GM19193 (cell line): ENCODE data around the gene UGCG.

Experiments used
- POLR2A ChIP-seq: IDR thresholded peaks from 4 replicates; pipeline ENCODE4 v1.6.1; 2011; ENCODE audit not compliant: insufficient read depth, insufficient read length; ENCODE audit errors: extremely low read depth

UGCG gene

GRCh38 chr9:111959468-111960359 is 63.1 kb downstream of the UGCG start:
- TF ChIP-seq POLR2A: no peak

- no peak for TF ChIP-seq POLR2A
Measured at GRCh38 chr9:111961009-111961408, 64.4 kb downstream of the UGCG start.

DNA sequence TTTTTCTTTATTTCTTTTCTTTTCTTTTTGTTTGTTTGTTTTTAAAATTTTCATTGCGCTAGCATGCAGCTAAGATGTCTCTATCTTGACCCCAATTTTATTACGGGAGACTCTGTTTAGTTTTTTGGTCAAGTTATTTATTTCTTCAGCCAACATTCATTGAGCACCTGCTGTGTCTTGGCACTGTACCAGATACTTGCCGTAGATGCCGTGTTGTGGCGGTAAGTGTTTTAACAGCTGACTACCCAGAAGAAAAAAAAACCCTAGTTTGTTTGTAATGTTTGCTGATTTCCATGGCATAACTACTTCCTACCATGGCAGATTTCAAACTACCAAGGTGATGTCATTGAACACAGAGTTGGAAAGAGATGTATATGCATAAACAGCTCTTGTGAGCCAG is 65.0 kb downstream of the UGCG start:
- no peak for TF ChIP-seq POLR2A

DNA sequence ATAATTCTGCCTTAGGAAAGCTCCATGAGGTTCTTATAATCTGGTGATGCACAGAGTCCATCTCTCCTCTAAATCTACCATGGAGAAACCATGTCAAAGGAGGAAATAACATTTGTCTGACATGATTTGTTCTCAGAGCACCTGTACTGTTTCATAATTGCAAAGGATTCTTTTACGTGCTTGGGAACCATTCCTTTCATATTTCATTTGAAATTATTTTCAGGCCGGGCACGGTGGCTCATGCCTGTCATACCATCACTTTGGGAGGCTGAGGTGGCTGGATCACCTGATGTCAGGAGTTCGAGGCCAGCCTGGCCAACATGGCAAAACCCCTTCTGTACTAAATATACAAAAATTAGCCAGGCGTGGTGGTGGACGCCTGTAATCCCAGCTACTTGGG is 65.4 kb downstream of the UGCG start:
- TF ChIP-seq POLR2A: no peak

GRCh38 chr9:111963995-111964394 is 67.4 kb downstream of the UGCG start:
- TF ChIP-seq POLR2A: no peak

- no peak for TF ChIP-seq POLR2A
Measured at GRCh38 chr9:111965566-111966019, 69.0 kb downstream of the UGCG start.

DNA sequence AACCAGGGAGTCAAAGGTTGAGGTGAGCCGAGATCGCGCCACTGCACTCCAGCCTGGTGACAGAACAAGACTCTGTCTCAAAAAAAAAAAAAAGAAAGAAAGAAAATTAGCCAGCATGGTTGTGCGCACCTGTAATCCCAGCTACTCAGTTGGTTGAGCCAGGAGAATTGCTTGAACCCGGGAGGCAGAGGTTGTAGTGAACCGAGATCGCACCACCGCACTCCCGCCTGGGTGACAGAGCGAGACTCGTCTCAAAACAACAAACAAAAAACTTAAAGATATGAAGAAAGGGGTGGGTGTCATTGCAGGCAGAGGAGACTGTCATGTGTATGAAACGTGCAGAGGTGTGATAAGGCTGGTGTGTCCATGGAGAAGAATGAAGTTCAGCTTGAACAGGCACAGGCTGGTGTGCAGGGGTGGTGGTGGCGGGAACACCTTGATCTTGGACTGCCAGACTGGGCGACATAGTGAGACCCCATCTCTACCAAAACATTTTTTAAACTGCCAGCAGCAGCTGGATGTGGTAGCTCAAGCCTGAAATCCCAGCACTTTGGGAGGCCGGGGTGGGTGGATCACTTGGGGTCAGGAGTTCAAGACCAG is 69.6 kb downstream of the UGCG start:
- TF ChIP-seq POLR2A: no peak

DNA sequence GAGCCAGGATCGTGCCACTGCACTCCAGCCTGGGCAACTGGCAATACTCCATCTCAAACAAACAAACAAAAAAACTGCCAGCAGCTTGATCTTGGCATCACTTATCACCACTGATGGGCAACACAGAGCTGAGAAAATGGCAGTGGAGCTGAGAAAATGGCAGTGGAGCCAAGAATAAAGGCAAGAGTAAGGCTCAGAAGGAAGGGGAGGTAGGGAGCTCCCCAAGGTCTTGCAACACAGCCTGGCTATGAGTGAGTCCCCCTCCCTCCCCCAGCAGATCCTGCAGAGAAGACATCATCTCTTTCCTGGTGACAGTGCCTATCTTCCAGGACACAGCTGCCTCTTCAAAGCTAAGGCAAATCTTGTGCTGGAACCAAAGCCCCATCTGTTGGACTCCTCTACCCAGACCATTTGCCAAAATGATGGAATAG is 70.3 kb downstream of the UGCG start:
- TF ChIP-seq POLR2A: no peak

DNA sequence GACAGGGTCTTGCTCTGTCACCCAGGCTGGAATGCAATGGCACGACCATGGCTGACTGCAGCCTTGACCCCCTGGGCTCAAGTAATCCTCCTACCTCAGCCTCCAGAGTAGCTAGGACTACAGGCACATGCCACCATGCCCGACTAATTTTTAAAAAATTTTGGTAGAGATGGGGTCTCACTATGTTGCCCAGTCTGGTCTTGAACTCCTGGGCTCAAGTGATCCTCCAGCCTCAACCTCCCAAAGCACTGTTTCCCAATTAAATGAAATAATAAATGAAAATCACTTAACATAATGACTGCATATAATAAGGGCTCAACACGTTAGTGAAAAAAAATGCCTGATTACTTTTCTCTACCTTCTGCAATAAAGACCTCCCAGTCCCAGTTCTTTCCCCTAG is 71.0 kb downstream of the UGCG start:
- TF ChIP-seq POLR2A: no peak

DNA sequence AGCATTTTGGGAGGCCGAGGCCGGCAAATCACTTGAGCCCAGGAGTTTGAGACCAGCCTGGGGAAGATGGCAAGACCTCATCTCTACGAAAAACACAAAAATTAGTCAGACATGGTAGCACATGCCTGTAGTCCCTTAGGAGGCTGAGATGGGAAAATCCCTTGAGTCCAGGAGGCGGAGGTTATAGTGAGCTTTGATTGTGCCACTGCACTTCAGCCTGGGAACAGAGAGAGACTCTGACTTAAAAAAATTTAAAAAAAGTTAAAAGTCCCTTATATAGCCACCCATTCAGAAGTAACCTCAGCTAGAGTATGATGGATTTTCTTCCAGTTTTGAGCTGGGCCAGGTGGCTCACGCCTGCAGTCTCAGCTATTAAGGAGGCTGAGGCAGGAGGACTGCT is 72.4 kb downstream of the UGCG start:
- TF ChIP-seq POLR2A: no peak

DNA sequence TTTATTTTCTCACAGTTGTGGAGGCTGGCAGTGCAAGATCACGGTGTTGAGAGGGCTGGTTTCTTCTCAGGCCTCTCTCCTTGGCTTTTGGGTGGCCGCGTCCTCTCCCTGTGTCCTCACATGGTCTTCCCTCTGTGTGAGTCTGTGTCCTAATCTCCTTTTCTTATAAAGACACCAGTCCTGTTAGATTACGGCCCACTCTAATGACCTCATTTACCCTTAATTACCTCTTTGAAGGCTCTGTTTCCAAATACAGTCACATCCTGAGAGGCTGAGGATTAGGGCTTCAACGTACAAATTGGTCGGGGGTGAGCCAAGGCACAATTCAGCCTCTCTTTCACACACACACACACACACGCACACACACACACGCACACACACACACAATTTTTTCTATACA is 73.0 kb downstream of the UGCG start:
- no peak for TF ChIP-seq POLR2A

GRCh38 chr9:111970827-111971226 is 74.2 kb downstream of the UGCG start:
- no peak for TF ChIP-seq POLR2A

DNA sequence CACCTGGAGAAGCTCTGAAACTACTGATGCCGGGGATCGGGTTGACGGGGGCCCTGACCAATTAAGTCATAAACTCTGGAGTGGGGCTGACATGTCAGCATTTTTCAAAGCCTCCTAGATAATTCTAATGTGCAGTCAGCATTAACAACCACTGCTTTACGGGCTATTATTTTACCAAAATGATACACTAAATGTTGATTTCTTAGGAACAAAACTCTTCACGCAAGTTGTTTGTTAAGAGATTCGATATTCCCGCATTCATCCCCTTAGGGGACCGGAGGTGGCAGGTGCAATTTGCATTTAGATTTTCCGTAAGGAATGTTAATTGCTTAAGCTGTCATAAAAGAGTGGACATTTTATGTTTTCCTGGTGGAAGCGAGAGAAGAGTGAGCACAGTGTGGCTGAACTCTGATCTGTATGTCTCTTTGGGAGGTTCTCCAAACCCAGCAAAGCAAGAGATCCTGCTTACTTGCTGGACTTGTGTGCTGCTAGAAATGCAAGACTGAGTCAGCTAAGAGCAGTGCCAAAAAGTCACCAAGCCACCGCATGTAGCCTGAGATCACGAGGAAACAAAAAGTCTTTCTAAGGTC is 77.6 kb downstream of the UGCG start:
- TF ChIP-seq POLR2A: no peak

DNA sequence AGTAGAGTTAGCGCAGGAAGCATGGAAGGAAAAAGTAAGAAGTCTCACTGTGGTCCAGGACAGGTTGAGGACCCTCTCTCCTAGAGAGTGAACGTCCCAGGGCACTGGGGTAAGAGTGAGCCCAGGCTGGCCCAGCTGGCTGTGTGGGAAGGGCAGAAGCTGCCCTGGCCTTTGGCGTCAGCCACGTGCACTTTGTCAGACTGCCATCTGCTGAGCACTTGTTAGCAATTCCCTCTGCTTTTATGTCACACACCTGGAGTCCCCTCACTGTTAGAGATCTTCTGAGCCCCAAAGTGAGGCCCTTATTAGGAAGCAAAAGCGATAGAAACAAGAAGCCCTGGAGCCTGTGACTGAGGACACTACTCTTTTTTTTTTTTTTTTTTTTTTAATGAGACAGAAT is 79.1 kb downstream of the UGCG start:
- no peak for TF ChIP-seq POLR2A

- TF ChIP-seq POLR2A: no peak
Measured at GRCh38 chr9:111978616-111979015, 82.0 kb downstream of the UGCG start.

DNA sequence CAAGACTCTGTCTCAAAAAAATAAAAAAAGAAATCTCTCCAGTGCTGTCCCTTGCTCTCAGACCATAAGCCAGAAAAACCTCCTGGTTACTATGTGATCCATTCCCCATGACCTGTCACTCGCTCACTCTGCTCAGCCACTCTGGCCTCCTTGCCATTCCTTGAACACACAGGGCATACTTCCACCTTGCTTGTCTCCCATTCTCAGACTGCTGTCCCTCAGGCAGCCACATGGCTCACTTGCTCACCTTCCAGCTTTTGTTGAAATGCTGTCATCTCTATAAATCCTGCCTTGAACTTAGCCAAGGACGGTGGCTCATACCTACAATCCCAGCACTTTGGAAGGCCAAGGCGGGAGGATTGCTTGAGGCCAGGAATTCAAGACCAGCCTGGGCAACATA is 82.9 kb downstream of the UGCG start:
- no peak for TF ChIP-seq POLR2A
